Adrenal gland (tissue), 5 donors: ENCODE data around the gene FBN3.

Source experiments
- CTCF ChIP-seq, 6 experiments: fragments of 450-650 bp in 4 of 6; fragments of 200-600 bp in 2 of 6; sonication (generic) in 1 of 6; IDR thresholded peaks; 1 replicate in 5 of 6; 2 replicates in 1 of 6; pipeline versions ENCODE4 v1.5.1 to v1.8.0; 2016 to 2021; ENCODE audit warnings: antibody characterized with exemption in 6 of 6, mild to moderate bottlenecking in 2 of 6, moderate library complexity in 1 of 6
- POLR2A ChIP-seq, 2 donors: fragments of 450-650 bp; IDR thresholded peaks; one replicate each; pipeline ENCODE4 v1.6.1; 2017; ENCODE audit warnings: antibody characterized with exemption in 2 of 2, mild to moderate bottlenecking in 2 of 2, moderate library complexity in 1 of 2
- donor health status: DM: no; HTN: no; CAD: no.

GRCh38 chr19:8034178-8034525 is 115.2 kb downstream of the FBN3 start:
- TF ChIP-seq CTCF (IDR thresholded peaks at IDR 0.05) (no peak), POLR2A (IDR thresholded peaks at IDR 0.05) (no peak)
